GM21526 (cell line): Measurements from ENCODE around the gene DCBLD2.

Experiments
- ATAC-seq: cut with Tn5 transposase; IDR thresholded peaks from one replicate; pipeline ENCODE4 v1.9.1; 2021; ENCODE audit warnings: moderate library complexity; ENCODE audit not compliant: unreplicated experiment, low FRiP score

DCBLD2 gene

DNA sequence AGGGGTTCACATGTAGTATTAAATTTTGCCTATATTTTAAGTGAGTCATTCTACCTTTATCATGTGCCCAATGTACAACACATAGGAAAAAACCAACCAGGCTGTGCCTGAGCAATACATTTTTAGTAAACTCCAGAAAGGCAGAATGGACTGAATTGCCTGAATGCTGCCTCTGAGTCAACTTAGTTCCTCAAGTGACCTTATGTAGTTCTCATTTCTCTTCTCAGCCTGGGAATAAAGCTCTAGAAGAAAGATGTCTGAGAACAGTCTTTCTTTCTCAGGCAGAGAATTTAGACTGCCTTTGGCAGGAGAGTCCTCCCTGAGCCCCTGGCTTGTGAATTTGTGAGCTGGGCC lies 125.4 kb downstream of the DCBLD2 start:
- ATAC-seq: no peak

DNA sequence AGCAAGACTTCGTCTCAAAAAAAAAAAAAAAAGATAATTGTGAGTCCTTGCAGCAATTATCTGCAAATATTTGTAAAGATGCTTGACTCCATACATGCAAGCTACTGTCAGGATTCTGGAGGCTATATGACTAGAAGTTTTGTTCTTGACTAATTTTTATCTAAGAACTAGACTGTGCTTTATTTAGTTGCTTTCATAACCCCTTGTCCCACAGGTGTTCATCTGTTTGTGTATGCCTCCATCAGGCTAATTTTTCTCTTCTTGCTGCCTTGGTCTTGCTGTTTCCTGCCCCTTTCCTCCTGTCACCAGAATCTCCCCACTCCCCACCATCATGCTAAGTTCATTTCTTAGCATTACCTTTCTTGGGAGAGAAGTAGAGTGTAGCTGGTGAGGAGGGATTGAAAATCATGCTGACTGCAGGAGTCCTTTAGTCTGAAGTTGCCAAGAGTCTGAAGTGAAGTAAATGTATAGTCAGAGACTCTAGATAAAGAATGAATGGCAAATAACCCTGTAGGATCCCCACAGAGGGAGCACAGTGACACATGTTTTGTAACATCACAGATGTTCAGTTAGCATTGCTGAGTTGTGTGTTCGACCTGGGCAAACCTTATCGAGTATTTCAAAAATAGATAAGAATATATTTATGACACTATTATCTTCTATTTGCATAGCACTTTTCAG lies 125.9 kb downstream of the DCBLD2 start:
- no peak for ATAC-seq

- no peak for ATAC-seq
Measured at GRCh38 chr3:98772022-98772421, 129.5 kb downstream of the DCBLD2 start.

DNA sequence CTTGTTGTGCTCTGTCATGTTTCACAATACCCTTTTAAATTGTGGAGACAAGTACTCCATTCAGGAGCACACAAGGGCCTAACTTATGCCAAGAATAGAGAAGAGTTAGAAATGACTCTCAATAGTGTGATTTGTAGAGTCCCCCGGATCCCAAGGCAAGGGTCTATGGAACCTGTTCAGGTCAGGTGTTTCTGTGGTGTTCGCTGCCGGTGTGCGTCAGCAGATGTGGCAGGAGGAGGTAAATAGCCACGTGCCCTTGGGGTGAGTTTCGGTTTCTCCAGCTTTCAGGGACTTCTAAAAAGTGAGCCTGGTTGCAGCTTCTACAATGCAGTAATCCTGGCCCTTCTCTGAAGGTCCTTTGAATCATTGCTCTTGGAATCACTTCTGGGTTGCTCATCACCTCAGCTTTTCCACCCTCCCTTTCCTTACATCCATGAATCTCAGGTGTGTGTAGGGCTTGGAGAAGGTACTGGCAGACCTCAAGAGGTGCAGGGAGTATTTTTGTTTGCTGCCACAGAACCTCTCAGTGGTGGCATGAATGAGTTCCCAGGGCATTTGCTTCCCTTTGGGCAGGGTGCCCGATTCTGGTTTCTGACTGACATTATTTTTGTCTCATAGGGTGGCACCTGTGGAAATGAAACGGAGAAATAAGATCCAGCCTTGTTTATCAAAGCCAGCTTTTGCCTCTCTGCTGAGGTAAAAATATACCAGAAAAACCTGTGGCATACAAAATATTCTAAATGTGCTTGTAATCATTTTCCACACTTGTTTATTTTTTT lies 131.0 kb downstream of the DCBLD2 start:
- no peak for ATAC-seq

DNA sequence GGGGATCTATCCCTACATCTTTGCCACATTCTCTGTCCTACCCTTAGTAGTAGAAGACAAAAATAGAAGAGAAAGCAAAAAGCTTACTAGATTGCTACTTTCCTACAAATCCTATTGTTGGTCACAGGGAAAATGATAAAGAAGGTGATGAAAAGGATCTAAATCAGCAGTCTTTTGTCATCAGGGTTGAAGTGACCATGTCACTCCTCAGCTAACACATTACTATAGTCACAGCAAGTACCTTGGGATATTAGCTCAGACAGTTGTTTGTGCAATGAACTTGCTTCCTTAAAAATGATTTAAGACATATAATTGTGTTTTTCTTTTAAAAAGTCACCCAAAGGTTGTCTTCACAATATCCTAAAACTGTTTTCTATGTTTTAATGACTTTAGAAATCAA lies 132.0 kb downstream of the DCBLD2 start:
- ATAC-seq: no peak

DNA sequence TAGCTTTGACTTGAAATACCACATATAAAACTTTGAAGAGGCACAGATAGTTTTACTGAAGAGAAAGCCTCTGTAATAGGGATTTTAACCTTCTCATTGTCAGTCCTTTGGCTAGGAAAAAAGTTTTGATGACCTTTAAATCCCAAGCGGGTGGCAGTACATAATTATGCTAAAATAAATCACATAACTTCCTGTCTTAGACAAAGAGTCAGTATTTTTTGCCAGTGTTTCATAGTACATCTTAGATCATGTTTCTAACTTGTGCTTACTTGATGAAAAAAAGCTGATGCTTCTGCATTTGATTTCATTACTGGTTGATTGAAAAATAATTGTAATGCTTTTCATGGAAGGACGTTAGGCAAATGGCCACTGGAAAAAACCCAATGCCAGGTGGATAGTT lies 132.5 kb downstream of the DCBLD2 start:
- no peak for ATAC-seq

DNA sequence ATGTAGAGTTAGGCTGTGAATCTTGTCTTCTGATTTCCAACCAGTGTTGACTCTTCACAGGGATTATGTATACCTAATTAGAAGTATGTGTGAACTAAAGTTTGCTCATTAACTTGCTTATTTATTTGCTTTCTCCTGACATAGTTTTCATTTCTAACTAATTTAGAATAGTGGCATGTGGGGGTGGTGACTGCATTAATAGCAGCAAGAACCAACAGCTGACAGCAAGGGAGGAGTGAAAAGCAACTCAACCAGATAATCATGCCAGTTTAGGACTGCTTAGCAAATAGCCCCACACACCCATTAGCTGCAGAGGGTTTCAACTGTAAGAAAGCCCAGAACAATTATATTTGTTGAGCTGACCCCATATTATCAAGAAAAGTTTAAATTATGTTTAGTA lies 134.6 kb downstream of the DCBLD2 start:
- ATAC-seq: no peak

- no peak for ATAC-seq
Measured at GRCh38 chr3:98765721-98766120, 135.8 kb downstream of the DCBLD2 start.

- ATAC-seq: no peak
Measured at GRCh38 chr3:98764472-98764884, 137.0 kb downstream of the DCBLD2 start.

GRCh38 chr3:98763819-98764418 lies 137.6 kb downstream of the DCBLD2 start:
- no peak for ATAC-seq

DNA sequence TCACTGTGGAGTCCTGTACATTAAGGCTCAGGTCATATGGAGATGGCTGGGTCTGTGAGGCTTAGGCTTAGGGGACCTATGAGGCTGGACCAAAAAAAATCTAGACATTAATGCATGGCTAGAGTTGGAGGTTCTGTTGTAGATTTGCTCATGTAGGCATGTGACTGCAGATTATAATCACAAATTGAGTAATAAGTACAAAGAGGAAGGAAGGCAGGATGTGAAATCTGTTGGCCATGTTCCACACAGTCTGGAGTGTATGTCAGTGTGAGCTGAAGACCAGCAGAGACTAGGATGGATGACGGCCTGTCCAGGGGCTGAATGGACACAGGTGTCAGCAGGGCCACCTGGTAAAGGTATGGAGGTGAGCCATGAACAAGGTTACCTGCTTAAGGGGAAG lies 138.4 kb downstream of the DCBLD2 start, which contains the start of gene ST3GAL6:
Gene ST3GAL6 (plus strand): TSS at position 265 of the 400 bp plus-strand sequence. CDS start 5,101 bp downstream, outside the sequence.
- no peak for ATAC-seq

GRCh38 chr3:98761643-98762229 lies 139.8 kb downstream of the DCBLD2 start:
- no peak for ATAC-seq

- no peak for ATAC-seq
Measured at GRCh38 chr3:98759629-98760028, 141.9 kb downstream of the DCBLD2 start.

GRCh38 chr3:98755601-98756000 lies 145.9 kb downstream of the DCBLD2 start:
- no peak for ATAC-seq

- ATAC-seq: no peak
Measured at GRCh38 chr3:98754483-98754882, 147.0 kb downstream of the DCBLD2 start.

DNA sequence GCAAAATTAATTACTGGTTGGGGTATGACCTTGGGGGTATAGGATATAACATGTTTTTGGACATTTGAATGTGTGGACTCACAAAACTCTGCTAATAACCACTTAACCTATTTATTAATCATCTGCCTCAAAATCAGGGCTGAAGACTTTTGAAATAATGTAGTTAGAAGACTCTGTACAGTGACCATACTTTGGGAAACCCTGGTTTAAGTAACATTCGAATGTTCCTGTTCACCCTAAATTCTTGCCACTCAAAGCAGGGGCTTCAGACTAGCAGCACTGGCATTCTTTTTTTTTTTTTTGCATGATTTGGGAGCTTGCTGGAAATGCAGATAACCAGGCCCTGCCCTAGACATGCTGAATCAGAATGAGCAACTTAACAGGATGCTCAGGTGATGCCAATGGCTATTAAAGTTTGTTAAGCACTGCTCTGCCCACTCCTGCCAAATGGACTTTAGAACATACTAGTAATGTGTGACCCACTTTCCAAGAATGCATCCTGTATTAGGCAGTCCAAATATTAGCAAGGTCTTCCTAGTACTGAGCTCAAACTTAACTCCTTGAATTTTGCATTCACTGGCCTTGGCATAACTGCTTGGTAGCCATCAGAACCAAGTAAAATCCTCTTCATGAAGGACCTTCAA lies 151.1 kb downstream of the DCBLD2 start:
- no peak for ATAC-seq

DNA sequence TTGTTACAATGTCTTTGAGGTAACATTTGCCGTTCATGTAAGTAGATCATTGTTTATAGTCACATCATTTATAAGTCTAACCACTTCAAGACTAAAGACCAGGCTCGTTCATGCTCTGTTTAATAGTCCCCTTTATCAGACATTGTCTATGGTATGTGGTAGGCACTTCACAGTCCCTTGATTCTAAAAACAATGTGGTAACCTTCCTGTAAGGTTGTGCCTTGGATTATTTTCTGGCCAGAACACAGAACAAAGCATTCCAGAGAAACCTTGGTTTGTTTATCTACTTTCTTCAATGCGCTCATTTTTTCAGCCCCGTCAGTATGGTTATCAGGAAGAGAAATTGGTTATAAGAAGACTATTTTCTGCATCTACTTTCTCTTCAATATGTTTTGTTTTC lies 154.6 kb downstream of the DCBLD2 start:
- ATAC-seq: no peak

DNA sequence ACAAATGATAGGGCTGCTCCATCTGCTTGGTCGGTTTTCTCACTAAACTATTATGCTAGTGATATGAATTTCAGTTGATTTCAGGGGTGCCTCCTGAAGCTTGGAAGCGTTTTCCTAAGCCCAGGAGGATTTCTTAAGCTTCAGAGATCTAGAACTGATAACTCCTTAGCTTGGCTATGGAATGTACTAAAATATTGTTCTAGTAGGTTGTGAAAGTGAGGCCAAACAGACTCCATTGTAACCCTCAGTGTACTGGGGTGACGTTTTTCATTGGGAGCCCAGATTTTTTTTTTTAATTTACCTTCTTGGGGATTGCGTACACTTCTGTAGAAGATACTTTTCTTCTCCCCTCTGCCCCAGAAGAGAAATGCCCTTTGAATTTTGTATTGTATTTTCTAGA lies 155.4 kb downstream of the DCBLD2 start:
- ATAC-seq: no peak
